Panc1 (cell line): ENCODE data around the gene PEPD.

Source experiments
- POLR2AphosphoS5 ChIP-seq: IDR thresholded peaks from 2 replicates; pipeline ENCODE4 v1.6.1; 2012; ENCODE audit warnings: mild to moderate bottlenecking, low read depth, low read length, moderate library complexity
- SIN3A ChIP-seq: IDR thresholded peaks from 2 replicates; pipeline ENCODE4 v1.6.1; 2012; ENCODE audit warnings: low read depth, mild to moderate bottlenecking, low read length, moderate library complexity, borderline replicate concordance; ENCODE audit not compliant: insufficient read depth
- TCF7L2 ChIP-seq: IDR thresholded peaks from 2 replicates; pipeline ENCODE4 v1.6.1; 2011; ENCODE audit warnings: mild to moderate bottlenecking, low read depth, low read length, inconsistent platforms
- TF ChIP-seq, protein P1 (sequence below), 2 experiments: IDR thresholded peaks; 2 replicates each; pipeline ENCODE4 v1.6.1; 2011 to 2012; ENCODE audit warnings: low read depth in 2 of 2, control low read depth in 1 of 2, low read length in 1 of 2, mild to moderate bottlenecking in 1 of 2, moderate library complexity in 1 of 2; ENCODE audit not compliant: insufficient read depth in 1 of 2
- TF ChIP-seq, protein P2 (sequence below): fragments of 450-650 bp; IDR thresholded peaks from 2 replicates; pipeline ENCODE4 v1.5.1; 2017; ENCODE audit warnings: mild to moderate bottlenecking

DNA sequence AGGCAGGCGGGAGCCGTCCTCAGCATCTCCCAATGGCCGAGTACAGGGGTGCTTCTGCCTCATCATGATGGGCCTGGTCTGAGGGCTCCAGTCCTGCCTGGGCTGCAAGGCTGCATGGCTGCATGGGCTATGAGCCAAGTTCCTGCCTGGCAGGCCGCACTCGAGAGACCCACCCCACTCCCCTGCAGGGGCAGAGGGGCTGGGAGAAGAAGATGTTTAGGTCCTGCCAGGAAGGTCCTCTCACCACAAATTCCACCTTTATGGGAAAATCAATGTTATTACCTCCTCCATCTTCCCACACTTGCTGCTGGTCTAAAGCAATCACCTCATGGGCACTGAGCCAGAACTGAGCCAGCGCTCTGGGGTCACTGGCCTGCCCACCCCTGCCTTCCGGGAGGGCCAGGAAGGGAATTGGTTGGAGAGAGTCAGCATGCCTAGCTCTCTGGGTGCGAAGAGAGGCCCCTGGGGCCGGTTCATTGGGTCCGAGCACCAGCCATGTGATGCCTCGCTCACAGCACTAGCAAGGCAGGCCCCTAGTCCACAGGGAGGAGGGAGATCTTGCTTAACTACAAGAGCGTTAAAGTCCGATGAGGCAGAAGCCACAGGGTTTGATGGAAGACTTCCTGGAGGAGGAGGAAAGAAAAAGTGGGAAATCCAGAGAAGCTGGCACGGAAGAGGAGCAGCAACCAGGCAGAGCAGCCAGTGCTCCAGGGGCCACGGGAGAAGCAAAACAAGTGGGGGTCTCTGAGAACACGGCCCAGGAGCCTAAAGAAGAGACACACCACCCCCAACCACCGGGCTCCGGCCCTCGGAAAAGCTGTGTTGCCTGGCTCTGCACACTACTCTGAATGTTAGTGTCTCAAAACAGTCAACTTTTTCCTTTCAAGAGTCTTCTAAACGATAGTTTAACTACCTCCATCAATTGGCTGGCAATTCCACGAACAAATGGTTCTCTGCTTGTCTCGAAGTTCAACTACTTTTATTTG, 84.9 kb downstream of the PEPD start:
- TF ChIP-seq, protein P1, sequence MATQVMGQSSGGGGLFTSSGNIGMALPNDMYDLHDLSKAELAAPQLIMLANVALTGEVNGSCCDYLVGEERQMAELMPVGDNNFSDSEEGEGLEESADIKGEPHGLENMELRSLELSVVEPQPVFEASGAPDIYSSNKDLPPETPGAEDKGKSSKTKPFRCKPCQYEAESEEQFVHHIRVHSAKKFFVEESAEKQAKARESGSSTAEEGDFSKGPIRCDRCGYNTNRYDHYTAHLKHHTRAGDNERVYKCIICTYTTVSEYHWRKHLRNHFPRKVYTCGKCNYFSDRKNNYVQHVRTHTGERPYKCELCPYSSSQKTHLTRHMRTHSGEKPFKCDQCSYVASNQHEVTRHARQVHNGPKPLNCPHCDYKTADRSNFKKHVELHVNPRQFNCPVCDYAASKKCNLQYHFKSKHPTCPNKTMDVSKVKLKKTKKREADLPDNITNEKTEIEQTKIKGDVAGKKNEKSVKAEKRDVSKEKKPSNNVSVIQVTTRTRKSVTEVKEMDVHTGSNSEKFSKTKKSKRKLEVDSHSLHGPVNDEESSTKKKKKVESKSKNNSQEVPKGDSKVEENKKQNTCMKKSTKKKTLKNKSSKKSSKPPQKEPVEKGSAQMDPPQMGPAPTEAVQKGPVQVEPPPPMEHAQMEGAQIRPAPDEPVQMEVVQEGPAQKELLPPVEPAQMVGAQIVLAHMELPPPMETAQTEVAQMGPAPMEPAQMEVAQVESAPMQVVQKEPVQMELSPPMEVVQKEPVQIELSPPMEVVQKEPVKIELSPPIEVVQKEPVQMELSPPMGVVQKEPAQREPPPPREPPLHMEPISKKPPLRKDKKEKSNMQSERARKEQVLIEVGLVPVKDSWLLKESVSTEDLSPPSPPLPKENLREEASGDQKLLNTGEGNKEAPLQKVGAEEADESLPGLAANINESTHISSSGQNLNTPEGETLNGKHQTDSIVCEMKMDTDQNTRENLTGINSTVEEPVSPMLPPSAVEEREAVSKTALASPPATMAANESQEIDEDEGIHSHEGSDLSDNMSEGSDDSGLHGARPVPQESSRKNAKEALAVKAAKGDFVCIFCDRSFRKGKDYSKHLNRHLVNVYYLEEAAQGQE (IDR thresholded peaks at IDR 0.05; ENCODE audit: insufficient read depth in 1 of 2, low read depth in 2 of 2, low read length in 1 of 2), result no peak
- TF ChIP-seq, protein P2, sequence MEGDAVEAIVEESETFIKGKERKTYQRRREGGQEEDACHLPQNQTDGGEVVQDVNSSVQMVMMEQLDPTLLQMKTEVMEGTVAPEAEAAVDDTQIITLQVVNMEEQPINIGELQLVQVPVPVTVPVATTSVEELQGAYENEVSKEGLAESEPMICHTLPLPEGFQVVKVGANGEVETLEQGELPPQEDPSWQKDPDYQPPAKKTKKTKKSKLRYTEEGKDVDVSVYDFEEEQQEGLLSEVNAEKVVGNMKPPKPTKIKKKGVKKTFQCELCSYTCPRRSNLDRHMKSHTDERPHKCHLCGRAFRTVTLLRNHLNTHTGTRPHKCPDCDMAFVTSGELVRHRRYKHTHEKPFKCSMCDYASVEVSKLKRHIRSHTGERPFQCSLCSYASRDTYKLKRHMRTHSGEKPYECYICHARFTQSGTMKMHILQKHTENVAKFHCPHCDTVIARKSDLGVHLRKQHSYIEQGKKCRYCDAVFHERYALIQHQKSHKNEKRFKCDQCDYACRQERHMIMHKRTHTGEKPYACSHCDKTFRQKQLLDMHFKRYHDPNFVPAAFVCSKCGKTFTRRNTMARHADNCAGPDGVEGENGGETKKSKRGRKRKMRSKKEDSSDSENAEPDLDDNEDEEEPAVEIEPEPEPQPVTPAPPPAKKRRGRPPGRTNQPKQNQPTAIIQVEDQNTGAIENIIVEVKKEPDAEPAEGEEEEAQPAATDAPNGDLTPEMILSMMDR, result no peak
- no peak for TF ChIP-seq SIN3A
- no peak for TF ChIP-seq POLR2AphosphoS5
- TF ChIP-seq TCF7L2, result no peak
